ENCODE results near the gene MCF2L2.

GRCh38 chr3:183427876-183428446 lies 458 bp downstream of the MCF2L2 start:
- TF ChIP-seq CTCF (conservative IDR thresholded peaks at IDR 0.05 in 1 of 2, IDR thresholded peaks at IDR 0.05 in 1 of 2; ENCODE audit: extremely low read depth in 1 of 2, insufficient read depth in 1 of 2, low read depth in 1 of 2, low read length in 2 of 2) (no peak), EZH2 (IDR thresholded peaks at IDR 0.05; ENCODE audit: borderline replicate concordance, low read length) (no peak)
